ENCODE measurements around the gene PLPPR1. TPM values are rescaled to one million over a fixed set of nuclear protein-coding genes. Genes with fewer than 3 reads are reported as not detected.
"Not testable (repeated sequence)": the region's sequence is repeated elsewhere in the genome, so short reads cannot be mapped to it uniquely, and the experiment has no call there.

PLPPR1 gene
- total RNA-seq, 1 donor: not detected

GRCh38 chr9:101309139-101309538, 280.6 kb downstream of the PLPPR1 start:
- H3K9me3 ChIP-seq (ENCODE audit: low read depth, low read length): no peaks in the 10 kb centered on the region
- no peaks in the 10 kb centered on the region for H3K4me1 ChIP-seq (ENCODE audit: insufficient read depth, low read length)
- no peak overlapping the region for H3K4me3 ChIP-seq (ENCODE audit: low read length)
- H3K27me3 ChIP-seq (ENCODE audit: insufficient read depth, low read length): no peaks in the 10 kb centered on the region

- no peaks in the 10 kb centered on the region for H3K27me3 ChIP-seq (ENCODE audit: insufficient read depth, low read length)
- H3K4me1 ChIP-seq (ENCODE audit: insufficient read depth, low read length): no peaks in the 10 kb centered on the region
- no peaks in the 10 kb centered on the region for H3K9me3 ChIP-seq (ENCODE audit: low read depth, low read length)
- H3K4me3 ChIP-seq (ENCODE audit: low read length): no peak overlapping the region
Measured at GRCh38 chr9:101311191-101311590, 282.7 kb downstream of the PLPPR1 start.

DNA sequence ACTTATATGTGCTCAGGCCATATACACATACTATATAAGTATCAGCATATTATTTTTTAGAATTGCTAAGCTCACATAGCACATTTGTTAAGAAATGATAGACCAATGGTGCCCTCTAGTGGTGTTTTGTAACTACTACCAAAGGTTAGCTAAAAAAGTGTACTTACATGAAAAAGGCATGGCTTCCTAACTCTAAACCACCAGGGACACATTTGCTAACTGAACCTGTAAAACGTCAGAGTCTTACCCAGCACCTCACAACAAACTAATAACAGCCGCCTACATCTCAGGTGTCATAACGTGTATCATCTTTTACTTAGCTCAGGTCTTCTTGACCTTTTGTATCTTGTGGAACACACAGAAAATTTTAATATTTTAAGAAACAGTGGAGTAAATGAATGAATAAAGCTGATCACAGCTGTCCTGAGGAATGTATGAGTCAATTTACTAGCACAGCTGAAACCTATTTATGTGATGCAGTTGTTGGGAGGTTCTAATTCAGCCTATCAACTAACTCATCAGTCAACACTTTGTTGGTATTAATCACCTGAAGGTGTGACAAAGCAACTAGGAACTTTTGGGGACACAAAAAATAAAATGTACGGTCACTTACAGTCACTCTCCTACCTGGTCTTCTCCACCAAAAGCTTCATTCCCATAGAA, 283.4 kb downstream of the PLPPR1 start:
- no peak overlapping the region for H3K4me3 ChIP-seq (ENCODE audit: low read length)
- no peaks in the 10 kb centered on the region for H3K27me3 ChIP-seq (ENCODE audit: insufficient read depth, low read length)
- H3K9me3 ChIP-seq (ENCODE audit: low read depth, low read length): no peaks in the 10 kb centered on the region
- H3K4me1 ChIP-seq (ENCODE audit: insufficient read depth, low read length): no peaks in the 10 kb centered on the region

DNA sequence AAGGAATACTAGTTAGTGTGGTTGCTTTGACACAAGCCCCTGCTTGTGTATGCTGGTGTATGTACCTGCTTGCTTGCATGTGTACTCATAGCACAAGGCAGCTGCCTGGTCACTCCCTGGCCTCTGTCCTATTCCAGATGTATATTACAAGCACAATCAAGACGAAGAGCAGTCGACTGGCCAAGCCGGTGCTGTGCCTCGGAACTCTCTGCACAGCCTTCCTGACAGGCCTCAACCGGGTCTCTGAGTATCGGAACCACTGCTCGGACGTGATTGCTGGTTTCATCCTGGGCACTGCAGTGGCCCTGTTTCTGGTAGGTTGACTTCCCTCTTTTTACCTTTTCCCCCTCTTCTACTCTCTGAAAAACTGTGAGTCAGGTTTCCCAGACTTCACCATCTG, 284.1 kb downstream of the PLPPR1 start:
- no peak overlapping the region for H3K4me3 ChIP-seq (ENCODE audit: low read length)
- no peaks in the 10 kb centered on the region for H3K27me3 ChIP-seq (ENCODE audit: insufficient read depth, low read length)
- H3K9me3 ChIP-seq (ENCODE audit: low read depth, low read length): no peaks in the 10 kb centered on the region
- no peaks in the 10 kb centered on the region for H3K4me1 ChIP-seq (ENCODE audit: insufficient read depth, low read length)

DNA sequence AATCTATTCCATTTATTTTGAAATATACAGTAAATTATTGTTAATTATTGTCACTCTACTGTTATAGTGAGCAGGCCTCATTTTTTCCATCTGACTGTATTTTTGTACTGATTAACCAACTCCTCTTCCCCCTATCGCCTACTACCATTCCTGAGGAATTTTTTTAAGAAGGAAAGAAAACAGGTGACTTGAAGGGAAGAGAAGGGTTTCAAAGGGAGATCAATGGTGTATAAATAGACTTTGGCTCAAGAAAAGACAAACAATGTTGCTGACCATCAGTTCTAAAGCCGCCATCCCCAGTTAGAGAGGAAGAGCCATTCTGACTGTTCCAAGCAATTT, 286.6 kb downstream of the PLPPR1 start:
- Histone ChIP-seq H3K4me1 (ENCODE audit: insufficient read depth, low read length) (no peaks in the 10 kb centered on the region), H3K27me3 (ENCODE audit: insufficient read depth, low read length) (no peaks in the 10 kb centered on the region), H3K9me3 (ENCODE audit: low read depth, low read length) (no peaks in the 10 kb centered on the region), H3K4me3 (ENCODE audit: low read length) (no peak overlapping the region)

DNA sequence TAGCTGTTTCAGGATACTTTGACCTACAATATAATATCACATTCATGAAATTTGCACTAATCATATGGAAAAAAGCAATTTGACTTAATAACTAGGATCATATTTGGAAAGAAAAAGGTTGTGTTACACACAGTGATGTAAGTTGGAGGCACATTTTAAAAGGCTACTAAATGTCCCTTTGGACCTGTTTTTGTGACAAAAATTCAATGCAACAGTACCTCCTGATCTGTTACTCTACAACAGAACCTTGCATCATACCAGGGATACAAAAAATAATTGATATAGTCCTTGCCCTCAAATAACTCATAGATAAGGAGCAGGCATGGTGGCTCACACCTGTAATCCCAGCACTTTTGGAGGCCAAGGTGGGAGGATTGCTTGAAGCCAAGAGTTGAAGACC, 289.2 kb downstream of the PLPPR1 start:
- no peak overlapping the region for H3K4me3 ChIP-seq (ENCODE audit: low read length)
- no peaks in the 10 kb centered on the region for H3K4me1 ChIP-seq (ENCODE audit: insufficient read depth, low read length)
- no peaks in the 10 kb centered on the region for H3K27me3 ChIP-seq (ENCODE audit: insufficient read depth, low read length)
- no peaks in the 10 kb centered on the region for H3K9me3 ChIP-seq (ENCODE audit: low read depth, low read length)

DNA sequence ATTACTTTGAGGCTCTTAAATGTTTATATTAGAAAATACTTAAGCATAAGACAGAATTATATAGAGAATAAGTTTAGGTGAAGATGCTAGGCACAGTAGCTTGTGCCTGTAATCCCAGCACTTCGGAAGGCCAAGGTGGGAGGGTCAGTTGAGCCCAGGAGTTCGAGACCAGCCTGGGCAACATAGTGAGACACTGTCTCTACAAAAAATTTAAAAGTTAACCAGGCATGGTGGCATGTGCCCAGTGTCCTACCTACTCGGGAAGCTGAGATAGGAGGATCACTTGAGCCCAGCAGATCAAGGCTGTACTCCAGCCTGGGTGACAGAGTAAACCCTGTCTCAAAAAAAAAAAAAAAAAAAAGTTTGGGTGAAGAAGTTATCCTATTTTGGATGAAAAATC, 294.6 kb downstream of the PLPPR1 start:
- H3K4me3 ChIP-seq (ENCODE audit: low read length): no peak overlapping the region

DNA sequence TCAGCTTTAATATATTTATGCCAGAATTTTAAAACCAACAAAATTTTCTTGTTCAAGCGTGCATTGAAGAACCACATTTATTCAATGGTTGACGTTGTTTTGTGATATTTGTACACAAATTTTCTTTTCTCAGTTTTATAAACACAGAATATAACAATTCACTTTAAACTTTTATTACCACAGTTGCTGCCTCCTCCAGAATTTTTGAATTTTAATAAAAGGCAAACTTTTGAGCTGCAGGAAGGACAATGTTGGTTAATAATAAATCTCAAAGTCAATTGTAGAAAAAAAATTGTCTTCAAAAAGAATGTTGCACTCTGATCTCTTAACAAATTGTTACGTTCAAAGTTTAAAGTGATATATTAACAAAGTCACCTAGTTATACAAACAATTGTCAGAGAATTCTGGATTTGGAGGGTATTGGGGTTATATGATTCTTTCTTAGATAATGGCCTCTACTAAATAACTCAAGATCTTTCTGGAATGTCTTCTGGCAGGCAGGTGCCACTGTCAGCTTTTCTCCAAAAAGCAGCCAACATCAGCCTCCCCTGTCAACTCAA, 295.8 kb downstream of the PLPPR1 start:
- no peak overlapping the region for H3K4me3 ChIP-seq (ENCODE audit: low read length)

More for the DNA sequence above, 294.6 kb downstream of the PLPPR1 start:
- no peaks in the 10 kb centered on the region for H3K9me3 ChIP-seq (ENCODE audit: low read depth, low read length)
- H3K4me1 ChIP-seq (ENCODE audit: insufficient read depth, low read length): no peaks in the 10 kb centered on the region
- H3K27me3 ChIP-seq (ENCODE audit: insufficient read depth, low read length): peaks cover 2% of the 10 kb centered on the region

DNA sequence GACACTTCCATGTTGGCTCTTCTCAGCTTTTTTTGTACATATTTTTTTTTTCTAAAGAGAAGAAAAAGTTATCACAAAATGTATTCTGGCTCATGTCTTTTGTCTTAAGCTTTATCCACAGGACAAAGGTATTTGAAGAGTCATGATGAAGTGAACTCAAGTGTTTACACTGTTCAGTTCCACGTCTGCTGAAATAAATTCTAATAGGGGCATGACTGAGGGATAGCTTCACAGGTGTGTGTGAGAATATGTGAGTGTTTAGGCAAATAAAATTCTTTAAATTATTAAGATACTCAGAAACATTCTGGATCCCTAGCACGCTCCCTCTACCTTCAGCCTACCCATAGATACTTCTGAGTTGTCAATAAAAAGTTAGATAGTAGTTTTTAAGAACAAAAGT, 296.5 kb downstream of the PLPPR1 start:
- Histone ChIP-seq H3K9me3 (ENCODE audit: low read depth, low read length) (no peaks in the 10 kb centered on the region), H3K27me3 (ENCODE audit: insufficient read depth, low read length) (peaks cover 2% of the 10 kb centered on the region), H3K4me1 (ENCODE audit: insufficient read depth, low read length) (no peaks in the 10 kb centered on the region), H3K4me3 (ENCODE audit: low read length) (no peak overlapping the region)

More for the DNA sequence above, 295.8 kb downstream of the PLPPR1 start:
- Histone ChIP-seq H3K27me3 (ENCODE audit: insufficient read depth, low read length) (peaks cover 2% of the 10 kb centered on the region), H3K9me3 (ENCODE audit: low read depth, low read length) (no peaks in the 10 kb centered on the region), H3K4me1 (ENCODE audit: insufficient read depth, low read length) (no peaks in the 10 kb centered on the region)

DNA sequence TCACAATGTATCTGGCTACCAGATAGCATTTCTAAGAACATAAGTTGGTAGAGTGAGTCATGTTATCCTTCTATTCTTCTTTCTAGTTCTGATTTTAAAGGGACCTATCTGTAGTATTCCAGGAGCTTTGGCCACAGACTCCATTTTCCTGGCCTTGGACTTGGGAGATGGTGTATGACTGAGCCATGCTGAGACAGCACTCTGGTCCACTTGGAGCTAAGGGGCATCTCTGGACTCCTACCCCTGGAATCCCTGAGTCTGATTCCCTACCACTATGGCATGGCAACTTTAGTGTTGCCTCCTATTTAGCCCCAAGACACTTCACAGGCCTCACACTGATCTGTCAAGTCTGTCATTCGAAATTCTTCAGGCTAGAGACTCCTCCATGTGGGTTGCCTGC, 297.5 kb downstream of the PLPPR1 start:
- H3K27me3 ChIP-seq (ENCODE audit: insufficient read depth, low read length): peaks cover 2% of the 10 kb centered on the region

DNA sequence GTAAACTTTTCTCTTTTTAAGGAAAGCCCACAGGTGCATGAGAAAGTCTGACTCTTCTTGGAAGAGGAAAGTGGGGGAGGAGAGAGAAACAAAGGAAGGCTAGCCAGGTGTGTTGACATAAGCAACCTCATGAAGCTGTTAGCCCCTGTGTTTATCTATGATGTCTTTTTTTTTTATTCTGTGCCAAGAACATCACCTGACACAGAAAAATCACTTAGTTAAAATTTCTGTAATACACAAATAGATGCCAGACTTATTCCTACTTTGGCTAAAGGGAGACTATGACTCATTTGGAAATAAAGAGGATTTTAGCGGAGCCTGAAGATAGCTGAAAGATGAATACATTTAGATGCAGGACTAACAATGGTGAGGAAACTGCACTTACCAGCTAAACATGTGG, 298.0 kb downstream of the PLPPR1 start:
- H3K27me3 ChIP-seq (ENCODE audit: insufficient read depth, low read length): peaks cover 2% of the 10 kb centered on the region
- no peaks in the 10 kb centered on the region for H3K4me1 ChIP-seq (ENCODE audit: insufficient read depth, low read length)
- H3K9me3 ChIP-seq (ENCODE audit: low read depth, low read length): no peaks in the 10 kb centered on the region
- no peak overlapping the region for H3K4me3 ChIP-seq (ENCODE audit: low read length)

More for the DNA sequence above, 297.5 kb downstream of the PLPPR1 start:
- no peaks in the 10 kb centered on the region for H3K4me1 ChIP-seq (ENCODE audit: insufficient read depth, low read length)
- no peaks in the 10 kb centered on the region for H3K9me3 ChIP-seq (ENCODE audit: low read depth, low read length)
- H3K4me3 ChIP-seq (ENCODE audit: low read length): no peak overlapping the region

GRCh38 chr9:101327422-101327909, 298.9 kb downstream of the PLPPR1 start:
- H3K4me3 ChIP-seq (ENCODE audit: low read length); H3K9me3 ChIP-seq (ENCODE audit: low read depth, low read length); H3K27me3 ChIP-seq (ENCODE audit: insufficient read depth, low read length); H3K4me1 ChIP-seq (ENCODE audit: insufficient read depth, low read length): not testable (repeated sequence)

GRCh38 chr9:101332362-101332761, 303.8 kb downstream of the PLPPR1 start:
- Histone ChIP-seq H3K27me3 (ENCODE audit: insufficient read depth, low read length) (peaks cover 2% of the 10 kb centered on the region), H3K9me3 (ENCODE audit: low read depth, low read length) (no peaks in the 10 kb centered on the region), H3K4me3 (ENCODE audit: low read length) (no peak overlapping the region), H3K4me1 (ENCODE audit: insufficient read depth, low read length) (no peaks in the 10 kb centered on the region)

DNA sequence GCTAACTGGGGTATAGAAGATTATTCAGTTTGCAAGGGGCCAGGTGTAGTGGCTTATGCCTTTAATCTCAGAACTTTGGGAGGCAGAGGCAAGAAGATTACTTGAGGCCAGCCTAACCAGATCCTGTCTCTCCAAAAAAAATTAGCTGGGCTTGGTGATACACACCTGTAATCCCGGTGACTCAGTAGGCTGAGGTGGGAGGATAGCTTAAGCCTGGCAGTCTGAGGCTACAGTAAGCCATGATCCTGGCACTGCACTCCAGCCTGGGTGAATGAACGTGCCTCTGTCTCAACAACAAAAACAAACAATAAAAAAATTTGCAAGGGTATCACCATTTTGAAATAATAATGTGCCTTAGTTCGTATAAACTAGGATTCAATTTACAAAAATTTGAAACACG, 305.0 kb downstream of the PLPPR1 start:
- no peak overlapping the region for H3K4me3 ChIP-seq (ENCODE audit: low read length)
- no peaks in the 10 kb centered on the region for H3K27me3 ChIP-seq (ENCODE audit: insufficient read depth, low read length)
- H3K4me1 ChIP-seq (ENCODE audit: insufficient read depth, low read length): no peaks in the 10 kb centered on the region
- no peaks in the 10 kb centered on the region for H3K9me3 ChIP-seq (ENCODE audit: low read depth, low read length)

DNA sequence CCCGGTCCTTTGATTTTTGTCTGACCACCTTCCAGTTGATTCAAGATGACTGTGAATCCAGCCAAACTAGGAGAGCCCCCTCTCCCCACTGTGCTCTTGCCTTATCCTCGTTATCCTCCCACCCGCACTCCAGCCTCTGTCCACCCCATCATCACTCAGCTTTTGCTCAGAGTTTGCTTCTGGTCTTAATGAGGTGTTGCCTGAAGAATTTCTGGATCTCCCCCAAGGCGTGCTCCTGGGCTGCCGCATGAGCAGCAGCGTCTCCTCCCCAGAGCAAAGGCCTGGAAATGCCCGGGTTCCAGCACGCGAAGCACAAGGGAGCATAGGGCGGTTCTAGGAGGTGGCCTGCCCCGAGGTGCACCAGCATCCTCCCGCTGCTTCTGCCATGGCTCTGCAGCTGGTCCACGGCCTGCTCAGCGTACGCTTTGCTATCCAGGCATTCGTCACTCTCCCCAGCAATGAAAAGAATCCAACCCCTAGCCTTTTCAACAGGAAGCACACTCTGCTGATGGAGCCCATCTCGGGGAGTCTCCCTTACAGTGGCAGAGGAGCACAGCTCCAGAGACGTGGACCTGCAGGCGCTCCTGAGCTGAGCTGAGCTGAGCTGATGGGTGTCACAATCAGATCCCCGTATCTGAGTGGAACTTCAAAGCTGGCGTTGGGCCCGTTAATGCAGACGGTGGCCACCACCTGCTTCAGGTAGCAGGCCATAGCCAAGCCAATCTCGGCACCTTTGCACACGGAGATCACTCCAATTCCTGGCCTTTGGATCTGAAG, 305.6 kb downstream of the PLPPR1 start:
- no peaks in the 10 kb centered on the region for H3K4me1 ChIP-seq (ENCODE audit: insufficient read depth, low read length)
- no peak overlapping the region for H3K4me3 ChIP-seq (ENCODE audit: low read length)
- no peaks in the 10 kb centered on the region for H3K27me3 ChIP-seq (ENCODE audit: insufficient read depth, low read length)
- no peaks in the 10 kb centered on the region for H3K9me3 ChIP-seq (ENCODE audit: low read depth, low read length)

All from mononuclear cell (primary cell).